ENCODE data around the gene ATP2A1.

DNA sequence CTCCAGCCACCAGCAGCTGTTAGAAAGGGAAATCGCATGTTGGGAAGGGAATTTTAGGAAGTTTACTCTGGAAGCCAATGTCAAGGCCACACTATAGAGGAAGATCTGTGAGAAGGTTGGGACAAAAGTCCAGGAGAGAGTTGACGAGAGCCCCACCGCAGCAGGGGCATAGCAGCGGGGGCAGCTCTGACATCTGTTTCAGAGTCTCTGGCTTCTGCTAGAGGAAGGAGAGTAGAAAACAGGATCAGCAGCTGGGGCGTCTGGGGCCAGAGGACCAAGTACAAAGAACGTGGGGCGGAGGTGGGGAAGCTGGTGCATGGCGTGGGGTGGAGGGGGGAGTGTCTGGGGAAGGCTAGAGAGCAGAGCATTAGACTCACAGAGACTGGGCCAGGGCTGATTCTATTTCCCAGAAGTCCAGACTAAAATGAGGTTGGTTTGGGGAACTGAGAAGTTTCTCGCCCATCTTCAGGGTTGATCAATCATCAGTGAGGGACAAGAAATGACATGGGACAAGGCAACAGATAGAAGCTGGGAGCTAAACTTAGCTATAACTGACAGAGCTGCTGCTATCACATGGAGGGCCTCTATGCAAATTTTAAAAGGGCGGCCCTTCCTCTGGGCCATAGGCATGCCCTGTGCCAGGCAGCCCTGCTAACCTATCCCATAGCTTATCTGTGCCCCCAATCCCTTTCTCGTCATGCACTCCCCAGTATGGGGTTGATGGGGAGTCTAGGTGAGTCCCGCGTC is 45.5 kb downstream of the ATP2A1 start:
- TF ChIP-seq POLR2AphosphoS5 (IDR thresholded peaks at IDR 0.05): no peak
- no peak for TF ChIP-seq CTCF (IDR thresholded peaks at IDR 0.05)
- TF ChIP-seq POLR2A (IDR thresholded peaks at IDR 0.05): no peak
